Esophagus muscularis mucosa (tissue), 4 donors: ENCODE measurements around the gene CHAC1.

ENCODE experiments used
- EP300 ChIP-seq: sonication (generic); formaldehyde crosslinking; IDR thresholded peaks from one replicate; pipeline ENCODE4 v1.6.1; 2017; ENCODE audit warnings: antibody characterized with exemption
- POLR2A ChIP-seq: fragments of 450-650 bp; IDR thresholded peaks from one replicate; pipeline ENCODE4 v1.6.1; 2017; ENCODE audit warnings: antibody characterized with exemption, moderate library complexity, mild to moderate bottlenecking, low read depth
- TF ChIP-seq, protein P1 (sequence below), 3 experiments: fragments of 200-600 bp in 2 of 3; fragments of 450-650 bp in 1 of 3; sonication (generic) in 2 of 3; IDR thresholded peaks; one replicate each; pipeline ENCODE4 v1.5.1; 2017 to 2019; ENCODE audit warnings: antibody characterized with exemption in 3 of 3, mild to moderate bottlenecking in 2 of 3, moderate library complexity in 1 of 3

DNA sequence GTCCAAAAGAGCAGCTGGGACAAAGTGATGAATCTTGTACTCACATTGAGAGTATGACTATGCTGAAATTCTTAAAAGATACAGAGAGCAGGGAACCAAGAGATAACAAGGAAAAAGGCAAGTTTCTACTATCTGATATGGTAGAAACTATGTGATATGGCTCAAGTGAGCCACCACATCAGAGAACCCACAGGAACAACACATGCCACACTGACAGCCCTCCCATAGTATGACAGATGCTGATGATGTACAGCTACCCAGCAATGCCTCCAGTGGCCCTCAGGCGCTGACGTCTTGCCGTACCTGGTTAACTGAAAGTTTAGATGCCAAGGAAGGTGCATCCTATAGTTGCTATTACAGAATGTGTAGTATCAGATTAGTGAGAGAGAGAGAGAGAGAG lies 42.4 kb downstream of the CHAC1 start:
- TF ChIP-seq POLR2A (no peak), EP300 (no peak)
- TF ChIP-seq, protein P1, sequence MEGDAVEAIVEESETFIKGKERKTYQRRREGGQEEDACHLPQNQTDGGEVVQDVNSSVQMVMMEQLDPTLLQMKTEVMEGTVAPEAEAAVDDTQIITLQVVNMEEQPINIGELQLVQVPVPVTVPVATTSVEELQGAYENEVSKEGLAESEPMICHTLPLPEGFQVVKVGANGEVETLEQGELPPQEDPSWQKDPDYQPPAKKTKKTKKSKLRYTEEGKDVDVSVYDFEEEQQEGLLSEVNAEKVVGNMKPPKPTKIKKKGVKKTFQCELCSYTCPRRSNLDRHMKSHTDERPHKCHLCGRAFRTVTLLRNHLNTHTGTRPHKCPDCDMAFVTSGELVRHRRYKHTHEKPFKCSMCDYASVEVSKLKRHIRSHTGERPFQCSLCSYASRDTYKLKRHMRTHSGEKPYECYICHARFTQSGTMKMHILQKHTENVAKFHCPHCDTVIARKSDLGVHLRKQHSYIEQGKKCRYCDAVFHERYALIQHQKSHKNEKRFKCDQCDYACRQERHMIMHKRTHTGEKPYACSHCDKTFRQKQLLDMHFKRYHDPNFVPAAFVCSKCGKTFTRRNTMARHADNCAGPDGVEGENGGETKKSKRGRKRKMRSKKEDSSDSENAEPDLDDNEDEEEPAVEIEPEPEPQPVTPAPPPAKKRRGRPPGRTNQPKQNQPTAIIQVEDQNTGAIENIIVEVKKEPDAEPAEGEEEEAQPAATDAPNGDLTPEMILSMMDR (IDR thresholded peaks at IDR 0.05): no peak
